ENCODE measurements around the gene LAMTOR2.

DNA sequence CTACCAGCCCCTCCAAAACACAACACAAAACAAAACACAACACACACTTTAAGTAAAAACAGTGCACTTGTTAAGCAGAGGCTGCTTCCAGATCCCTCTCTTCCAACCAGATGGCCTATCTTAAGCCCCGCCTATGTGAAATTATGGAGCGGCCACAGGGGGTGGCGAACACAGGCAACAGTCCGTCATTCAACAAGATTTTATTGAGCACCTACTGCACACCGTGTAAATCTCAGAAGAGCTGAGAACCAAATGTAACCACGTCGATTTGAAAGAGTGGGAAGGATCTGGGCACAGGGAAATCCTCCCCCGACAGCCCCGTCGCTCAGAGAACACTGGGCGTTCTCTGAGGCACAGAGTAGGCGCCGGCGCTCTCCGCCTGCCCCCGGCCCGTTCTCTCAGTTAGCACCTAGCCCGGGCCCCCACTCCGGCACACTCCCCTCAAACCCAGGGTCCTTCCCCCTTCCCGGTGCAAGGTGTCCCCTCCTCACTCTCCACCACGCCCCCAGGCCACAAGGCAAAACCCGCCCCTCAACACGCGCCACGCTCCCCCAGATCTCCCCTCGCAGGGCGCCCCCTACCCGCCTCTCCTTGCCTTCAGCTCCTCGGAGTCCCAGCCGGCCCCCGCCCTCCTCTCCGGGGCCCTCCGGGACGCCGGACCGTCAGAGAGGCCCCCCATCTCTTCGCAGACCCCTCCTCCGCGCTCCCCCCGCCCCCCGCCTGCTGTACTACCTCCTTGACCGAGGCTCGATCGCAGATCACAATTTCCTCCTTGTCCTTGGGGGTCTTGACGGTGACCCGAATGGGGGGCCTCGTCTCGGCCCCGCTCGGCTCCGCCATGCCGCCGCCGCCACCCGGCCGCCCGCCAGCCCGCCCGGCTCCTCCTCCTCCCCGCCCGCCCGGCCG lies 1.5 kb upstream of the LAMTOR2 start:
- TF ChIP-seq, protein P1, sequence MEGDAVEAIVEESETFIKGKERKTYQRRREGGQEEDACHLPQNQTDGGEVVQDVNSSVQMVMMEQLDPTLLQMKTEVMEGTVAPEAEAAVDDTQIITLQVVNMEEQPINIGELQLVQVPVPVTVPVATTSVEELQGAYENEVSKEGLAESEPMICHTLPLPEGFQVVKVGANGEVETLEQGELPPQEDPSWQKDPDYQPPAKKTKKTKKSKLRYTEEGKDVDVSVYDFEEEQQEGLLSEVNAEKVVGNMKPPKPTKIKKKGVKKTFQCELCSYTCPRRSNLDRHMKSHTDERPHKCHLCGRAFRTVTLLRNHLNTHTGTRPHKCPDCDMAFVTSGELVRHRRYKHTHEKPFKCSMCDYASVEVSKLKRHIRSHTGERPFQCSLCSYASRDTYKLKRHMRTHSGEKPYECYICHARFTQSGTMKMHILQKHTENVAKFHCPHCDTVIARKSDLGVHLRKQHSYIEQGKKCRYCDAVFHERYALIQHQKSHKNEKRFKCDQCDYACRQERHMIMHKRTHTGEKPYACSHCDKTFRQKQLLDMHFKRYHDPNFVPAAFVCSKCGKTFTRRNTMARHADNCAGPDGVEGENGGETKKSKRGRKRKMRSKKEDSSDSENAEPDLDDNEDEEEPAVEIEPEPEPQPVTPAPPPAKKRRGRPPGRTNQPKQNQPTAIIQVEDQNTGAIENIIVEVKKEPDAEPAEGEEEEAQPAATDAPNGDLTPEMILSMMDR (IDR thresholded peaks at IDR 0.05), result peak in 3 of 7 experiments; percentile 2 to 23 (median 17)
- peak in 1 of 3 donors; percentile 10 for TF ChIP-seq POLR2A (IDR thresholded peaks at IDR 0.05)
